EH (cell line): ENCODE data around the gene SPRED2.

Experiments
- DNase-seq: peaks from one replicate; pipeline ENCODE4 v3.0.0-alpha.2; 2015; ENCODE audit warnings: low read depth

Gene SPRED2

GRCh38 chr2:65383541-65384488, 48.6 kb downstream of the SPRED2 start:
- peak; percentile 43 for DNase-seq

- peak; percentile 89 for DNase-seq
These were observed 49.5 kb downstream of the SPRED2 start for GRCh38 chr2:65382776-65383357.

DNA sequence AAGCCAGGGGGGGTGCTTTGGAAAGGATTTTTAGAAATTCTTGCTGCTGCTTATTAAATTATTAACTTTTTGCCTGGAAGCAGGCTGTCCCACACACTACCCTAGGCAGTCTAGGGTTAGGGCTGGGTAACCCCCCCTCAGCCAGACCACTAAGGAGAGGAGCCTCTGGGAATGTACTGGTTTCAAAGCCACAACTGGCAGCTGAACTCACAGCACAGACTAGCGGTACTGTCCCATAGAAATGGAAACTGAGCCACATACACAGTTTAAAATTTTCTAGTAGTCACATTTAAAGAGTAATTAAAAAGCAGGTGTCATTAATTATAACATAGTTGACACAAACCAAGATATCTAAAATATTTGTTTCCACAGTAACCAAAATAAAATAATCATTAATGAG, 50.1 kb downstream of the SPRED2 start:
- no peak for DNase-seq

DNA sequence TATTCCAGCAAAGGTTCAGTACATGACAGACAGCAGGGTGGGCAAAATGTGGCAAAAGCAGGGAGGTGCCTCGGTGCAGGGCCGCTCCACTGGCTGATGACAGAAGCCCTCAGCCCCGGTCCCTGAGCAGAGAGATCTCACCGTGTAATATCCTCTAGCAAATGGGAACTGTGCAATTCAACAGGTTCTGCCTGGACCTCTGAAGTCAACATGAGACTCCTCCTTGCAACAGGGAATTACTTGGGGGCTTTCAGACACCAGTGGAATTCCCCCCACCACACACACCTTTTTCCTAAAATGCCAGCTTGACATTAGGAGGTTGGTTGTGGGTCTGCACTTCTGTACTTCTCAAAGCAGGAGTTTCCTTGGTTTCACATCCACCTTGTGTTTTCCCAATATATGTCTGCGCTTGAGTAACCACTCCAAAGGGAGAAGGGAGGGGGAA, 50.8 kb downstream of the SPRED2 start:
- DNase-seq = no peak

DNA sequence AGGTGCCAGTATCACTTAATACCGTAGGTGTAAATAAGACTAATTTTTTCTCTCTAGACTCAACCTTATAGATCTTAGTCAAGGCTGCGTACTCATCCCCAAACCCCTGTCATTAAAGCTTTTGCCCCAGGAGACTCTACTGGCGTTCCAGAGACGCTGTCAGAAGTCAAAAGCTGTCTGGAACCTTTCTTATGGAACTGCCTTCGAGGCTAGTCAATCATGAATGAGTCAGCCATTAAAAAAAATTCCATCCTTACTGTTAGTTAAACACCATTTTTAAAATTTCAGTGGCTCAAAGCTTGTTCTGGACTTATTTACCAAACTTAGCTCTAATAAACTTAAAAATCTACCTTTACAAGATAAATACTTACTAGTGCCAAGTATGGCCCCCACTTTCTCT, 52.1 kb downstream of the SPRED2 start:
- DNase-seq = peak; percentile 63

- DNase-seq = no peak
These were observed 52.7 kb downstream of the SPRED2 start for GRCh38 chr2:65379721-65380171.

DNA sequence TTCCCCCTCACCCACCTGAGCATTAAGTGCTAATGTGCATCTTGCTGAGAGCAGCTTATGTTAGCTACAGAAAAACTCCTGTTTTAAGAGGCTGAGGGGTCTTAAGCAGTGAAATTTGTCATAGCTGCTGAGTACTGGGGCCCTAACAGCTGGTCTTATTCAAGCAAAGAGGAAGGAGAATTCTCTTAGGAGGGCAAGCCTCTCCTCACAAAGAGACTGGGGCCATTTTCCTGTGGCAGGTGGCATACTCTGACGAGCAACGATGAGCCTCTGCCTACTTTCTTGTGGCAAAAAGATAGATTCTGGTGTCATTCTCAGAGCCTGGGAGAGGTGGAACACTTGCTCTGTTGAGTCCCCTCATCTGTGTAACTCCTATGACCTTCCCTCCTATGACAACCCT, 53.2 kb downstream of the SPRED2 start:
- DNase-seq = no peak

GRCh38 chr2:65378290-65378689, 54.1 kb downstream of the SPRED2 start:
- DNase-seq = no peak

DNA sequence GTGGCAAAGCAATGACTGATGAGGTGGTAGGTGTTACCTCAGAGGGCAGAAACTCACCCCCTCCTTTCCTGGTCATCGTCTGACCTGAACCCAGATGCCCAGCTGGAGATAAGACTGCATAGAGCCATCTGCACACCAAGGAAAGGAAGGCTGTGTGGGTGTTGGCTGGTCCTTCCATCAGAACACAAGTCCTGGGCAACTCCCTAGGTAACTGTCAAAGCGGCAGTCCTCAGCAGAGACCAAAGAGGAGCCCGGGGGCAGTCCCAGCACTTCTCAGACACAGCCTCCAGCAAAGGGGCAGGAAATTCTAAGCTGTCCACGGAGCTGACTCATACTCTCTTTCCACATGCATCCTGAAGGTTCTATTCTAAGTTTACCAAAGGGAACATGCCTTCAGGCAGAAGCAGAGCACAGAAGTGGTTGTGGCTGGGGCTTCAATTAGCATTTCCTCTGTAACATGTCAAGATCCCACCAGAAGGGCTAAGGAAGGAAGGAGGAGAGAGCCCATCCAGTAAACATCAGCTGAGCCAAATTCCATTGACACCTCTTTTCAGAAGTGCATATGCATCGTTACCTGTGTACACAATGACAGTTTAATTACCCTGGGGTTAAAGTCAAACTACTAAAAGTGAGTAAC, 54.7 kb downstream of the SPRED2 start:
- DNase-seq = peak; percentile 96

DNA sequence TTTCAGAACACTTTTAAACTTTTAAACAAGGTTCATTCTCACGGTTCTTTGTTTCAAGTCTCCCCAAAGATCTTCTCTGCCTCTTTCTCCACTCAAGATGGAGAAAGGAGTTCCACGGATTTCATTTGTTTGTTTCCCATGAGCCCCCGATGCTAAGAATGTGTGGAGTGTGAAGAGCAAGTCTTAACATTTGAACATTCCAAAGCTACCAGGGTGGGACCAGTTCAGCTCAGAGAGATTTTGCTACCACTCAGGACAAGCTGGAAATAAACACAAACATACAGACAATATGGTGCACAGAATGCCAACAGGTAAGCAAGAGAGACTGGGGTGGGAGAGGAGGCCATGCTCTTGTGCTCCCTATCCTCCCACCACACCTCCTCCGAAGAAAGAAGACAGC, 56.7 kb downstream of the SPRED2 start:
- no peak for DNase-seq

- no peak for DNase-seq
These were observed 57.4 kb downstream of the SPRED2 start for GRCh38 chr2:65374999-65375398.

DNA sequence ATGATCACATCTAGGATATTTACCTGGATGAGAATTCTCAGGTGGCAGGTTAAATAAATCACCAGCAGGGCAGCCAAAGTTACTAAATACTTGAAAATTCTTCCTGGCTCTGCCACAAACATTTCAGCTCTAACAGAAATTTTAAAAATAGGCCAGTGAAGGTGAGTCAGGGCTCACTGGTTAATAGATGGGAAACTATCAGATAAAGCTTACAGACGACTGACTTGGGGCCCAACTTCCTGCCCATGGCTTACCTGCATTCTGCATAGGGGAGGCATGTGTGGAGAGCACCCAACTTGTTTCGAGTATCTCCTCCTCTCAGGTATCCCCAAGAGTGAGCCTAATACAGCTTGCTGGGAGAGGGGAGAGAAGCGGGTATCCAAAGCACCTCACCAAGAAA, 57.8 kb downstream of the SPRED2 start:
- no peak for DNase-seq

DNA sequence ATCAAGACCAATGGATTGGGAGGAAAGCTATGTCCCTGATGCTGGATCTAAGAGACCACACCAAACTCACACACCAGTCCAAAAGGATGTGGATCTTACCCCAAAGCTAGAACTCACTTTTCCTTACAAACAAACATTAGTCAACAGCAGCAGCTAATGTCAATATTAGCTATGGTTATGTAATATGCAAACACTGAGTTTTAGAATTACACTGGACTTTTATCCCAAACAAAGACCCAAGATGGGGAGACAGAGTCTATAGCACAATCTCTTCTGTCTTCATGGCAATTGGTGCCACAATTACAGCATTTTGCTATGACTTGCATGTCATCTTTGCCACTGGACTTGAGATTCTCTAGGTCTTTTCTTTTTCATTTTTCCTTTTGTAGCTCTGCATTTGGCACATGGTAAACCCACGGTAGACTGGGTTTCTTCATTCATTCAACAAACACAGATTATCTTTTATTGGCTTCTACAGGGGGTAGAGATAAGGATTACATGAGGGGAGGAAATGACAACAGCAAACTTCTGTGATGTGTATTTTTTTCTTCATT, 59.0 kb downstream of the SPRED2 start:
- DNase-seq = no peak

DNA sequence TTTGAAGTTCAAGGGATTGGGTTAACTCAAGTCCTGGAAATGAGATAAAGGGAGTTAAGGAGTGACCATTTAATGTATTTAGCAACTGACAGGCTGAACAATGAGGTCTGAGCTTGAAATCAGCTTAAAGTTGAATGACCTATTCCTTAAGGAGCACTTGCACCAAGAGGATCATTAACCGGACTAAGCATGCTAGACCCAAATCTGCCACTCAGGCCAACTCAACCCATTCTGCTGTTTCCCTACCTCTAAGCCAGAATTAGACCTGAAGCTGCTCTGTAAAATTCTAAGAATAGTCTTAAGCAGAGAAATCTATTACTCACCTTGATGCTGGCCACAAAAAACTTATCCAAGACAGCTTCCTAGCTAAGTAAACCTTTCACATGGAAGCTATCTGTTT, 59.8 kb downstream of the SPRED2 start:
- no peak for DNase-seq

- no peak for DNase-seq
These were observed 61.3 kb downstream of the SPRED2 start for GRCh38 chr2:65371074-65371434.

GRCh38 chr2:65370387-65371073, 61.9 kb downstream of the SPRED2 start:
- peak; percentile 54 for DNase-seq

DNA sequence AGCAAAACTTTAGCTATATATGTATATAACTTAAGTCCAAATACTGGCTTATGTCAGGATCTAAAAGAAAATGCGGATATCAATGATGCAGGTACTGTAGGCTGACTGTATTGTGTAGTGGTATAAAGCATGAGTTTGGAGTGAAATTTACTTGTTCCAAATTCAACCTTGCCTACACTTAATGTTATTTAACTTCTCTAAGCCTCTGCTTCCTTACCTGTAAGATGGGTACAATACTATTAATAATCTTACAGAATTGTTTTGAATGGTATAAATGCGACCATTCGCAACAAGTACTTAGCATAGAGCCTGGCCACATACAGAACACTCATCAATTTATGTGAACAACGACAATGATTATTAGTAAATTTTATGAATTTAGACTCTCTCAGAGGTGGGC, 62.4 kb downstream of the SPRED2 start:
- DNase-seq = no peak

DNA sequence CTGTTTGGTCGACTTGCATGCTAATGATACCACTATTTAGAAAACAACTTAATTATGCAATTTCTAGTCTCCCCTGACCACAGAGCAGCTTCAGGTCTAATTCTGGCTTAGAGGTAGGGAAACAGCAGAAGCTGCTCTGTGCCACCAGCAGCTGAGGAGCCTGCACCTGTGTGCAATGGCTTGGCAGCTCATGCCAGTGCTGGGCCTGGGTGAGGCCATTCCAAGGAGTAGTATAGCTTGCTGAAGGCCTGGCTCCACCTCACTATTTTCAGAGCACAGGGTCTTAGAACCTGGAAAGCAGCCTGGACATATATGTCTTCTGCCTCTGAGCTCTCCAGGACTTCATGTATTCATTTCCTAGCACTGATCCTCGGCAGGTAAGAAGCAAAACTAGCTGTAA, 62.8 kb downstream of the SPRED2 start:
- no peak for DNase-seq

DNA sequence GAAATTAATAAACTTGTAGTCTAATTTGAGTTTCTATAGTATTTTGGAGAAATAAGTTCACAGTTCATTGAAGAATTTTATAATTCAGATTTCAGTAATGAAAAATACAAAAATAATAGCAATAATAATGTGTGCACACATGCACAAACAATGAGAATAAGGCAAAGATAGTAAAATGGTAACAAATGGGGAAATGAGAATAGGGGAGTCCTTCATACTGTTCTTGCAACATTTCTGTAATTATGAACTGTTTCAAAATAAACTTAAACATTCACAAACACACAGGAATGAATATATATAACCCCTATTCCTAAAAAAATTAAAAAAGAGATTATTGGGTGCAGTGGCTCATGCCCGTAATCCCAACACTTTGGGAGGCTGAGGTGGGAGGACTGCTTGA, 63.9 kb downstream of the SPRED2 start:
- DNase-seq = no peak

DNA sequence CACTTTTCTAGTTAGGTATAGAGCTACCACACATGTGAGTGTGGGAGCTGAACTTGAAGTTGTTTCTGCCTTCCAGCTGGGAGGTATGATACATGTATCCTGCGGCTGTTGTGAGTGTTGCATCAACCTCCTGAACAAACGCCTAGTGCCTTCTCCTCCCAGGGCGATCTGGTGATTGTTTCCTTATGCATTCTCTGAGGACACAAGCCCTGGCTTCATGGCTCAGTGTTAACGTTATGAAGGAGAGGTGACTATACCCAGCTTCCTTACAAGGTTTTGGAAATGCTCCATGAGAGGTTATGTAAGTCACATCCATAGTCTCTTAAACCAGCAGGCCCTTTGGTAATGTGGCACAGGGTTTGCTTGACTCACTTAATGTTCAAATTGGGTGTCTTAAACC, 64.9 kb downstream of the SPRED2 start:
- DNase-seq = peak; percentile 99

GRCh38 chr2:65366595-65367125, 65.7 kb downstream of the SPRED2 start:
- peak; percentile 97 for DNase-seq
